Measurements from ENCODE around the gene CD226. TPM values are rescaled to one million over a fixed set of nuclear protein-coding genes. Genes with fewer than 3 reads are reported as not detected.
A peak's percentile ranks its signal among the peaks of the same experiment; 100 is the strongest.

The CD226 gene
- total RNA-seq, 1 donor from 2014 or later: 5.8 TPM

- Histone ChIP-seq H3K36me3 (no peaks in the 10 kb centered on the region), H3K4me3 (no peak overlapping the region), H3K4me1 (no peaks in the 10 kb centered on the region), H3K27ac (no peak overlapping the region), H3K9me3 (no peaks in the 10 kb centered on the region), H3K27me3 (no peaks in the 10 kb centered on the region)
- ATAC-seq (no peak), DNase-seq (no peak)
- intact Hi-C loops (cut with DNase I): no loop called here
- TF ChIP-seq CTCF (IDR thresholded peaks at IDR 0.05): no peak
These were observed 49.3 kb downstream of the CD226 start for GRCh38 chr18:69898241-69898861.

GRCh38 chr18:69897397-69898108 is 50.1 kb downstream of the CD226 start:
- H3K27me3 ChIP-seq: no peaks in the 10 kb centered on the region
- no peak for DNase-seq
- no peak overlapping the region for H3K4me3 ChIP-seq
- H3K36me3 ChIP-seq: no peaks in the 10 kb centered on the region
- H3K4me1 ChIP-seq: no peaks in the 10 kb centered on the region
- no peak for TF ChIP-seq CTCF (IDR thresholded peaks at IDR 0.05)
- no peak overlapping the region for H3K27ac ChIP-seq
- no peaks in the 10 kb centered on the region for H3K9me3 ChIP-seq
- intact Hi-C loops (cut with DNase I): no loop called here
- ATAC-seq: peak; percentile 26

GRCh38 chr18:69895066-69896047 is 52.3 kb downstream of the CD226 start:
- no peaks in the 10 kb centered on the region for H3K27me3 ChIP-seq
- H3K4me1 ChIP-seq: no peaks in the 10 kb centered on the region
- DNase-seq (no peak), ATAC-seq (no peak)
- H3K9me3 ChIP-seq: no peaks in the 10 kb centered on the region
- no peaks in the 10 kb centered on the region for H3K36me3 ChIP-seq
- H3K27ac ChIP-seq: no peak overlapping the region
- no peak overlapping the region for H3K4me3 ChIP-seq
- intact Hi-C loops (cut with DNase I): no loop called here
- no peak for TF ChIP-seq CTCF (IDR thresholded peaks at IDR 0.05)

GRCh38 chr18:69894467-69894866 is 53.2 kb downstream of the CD226 start:
- Histone ChIP-seq H3K9me3 (no peaks in the 10 kb centered on the region), H3K4me1 (no peaks in the 10 kb centered on the region), H3K27ac (no peak overlapping the region), H3K27me3 (no peaks in the 10 kb centered on the region), H3K36me3 (no peaks in the 10 kb centered on the region), H3K4me3 (no peak overlapping the region)
- DNase-seq (no peak), ATAC-seq (no peak)
- no peak for TF ChIP-seq CTCF (IDR thresholded peaks at IDR 0.05)
- intact Hi-C loops (cut with DNase I): no loop called here

- DNase-seq (no peak), ATAC-seq (no peak)
- Histone ChIP-seq H3K4me1 (no peaks in the 10 kb centered on the region), H3K9me3 (no peaks in the 10 kb centered on the region), H3K27me3 (no peaks in the 10 kb centered on the region), H3K4me3 (no peak overlapping the region), H3K27ac (no peak overlapping the region), H3K36me3 (no peaks in the 10 kb centered on the region)
- TF ChIP-seq CTCF (IDR thresholded peaks at IDR 0.05): no peak
- intact Hi-C loops (cut with DNase I): no loop called here
These were observed 57.1 kb downstream of the CD226 start for GRCh38 chr18:69890558-69890957.

Measured in upper lobe of right lung (tissue), 1 donor.